ENCODE data around the gene PITX3. TPM values are rescaled to one million over a fixed set of nuclear protein-coding genes. Genes with fewer than 3 reads are reported as not detected.

The PITX3 gene
- polyA plus RNA-seq, 4 donors: 0.04 TPM; not detected in 3

Other genes with a start within 250 kb of the PITX3 start
- 10 to 100 TPM; 14.1 to 21.7 (median 18.1) TPM for gene ARMH3, start 185.3 kb downstream of the PITX3 start, polyA plus RNA-seq
- 10 to 100 TPM; 13.0 to 19.5 (median 13.5) TPM for gene HPS6, start 176.2 kb downstream of the PITX3 start, polyA plus RNA-seq
- gene LDB1, start 121.1 kb downstream of the PITX3 start, polyA plus RNA-seq: 10 to 100 TPM; 11.9 to 47.5 (median 16.8) TPM
- gene PPRC1, start 108.5 kb downstream of the PITX3 start, polyA plus RNA-seq: 10 to 100 TPM in 2 of 4 donors, 1 to 10 TPM in 2; 4.5 to 26.5 (median 11.9) TPM
- gene NOLC1, start 89.1 kb downstream of the PITX3 start, polyA plus RNA-seq: 10 to 100 TPM; 12.7 to 60.4 (median 34.3) TPM
- gene ELOVL3, start 15.2 kb downstream of the PITX3 start, polyA plus RNA-seq: under 1 TPM in 2 of 4 donors, not detected in 2; 0.40 to 0.42 TPM
- 10 to 100 TPM; 13.2 to 53.0 (median 18.4) TPM for gene GBF1, start 4.0 kb upstream of the PITX3 start, polyA plus RNA-seq
- 10 to 100 TPM; 13.5 to 22.3 (median 15.6) TPM for gene NFKB2, start 154.2 kb upstream of the PITX3 start, polyA plus RNA-seq
- gene PSD, start 177.3 kb upstream of the PITX3 start, polyA plus RNA-seq: 10 to 100 TPM in 1 of 4 donors, 1 to 10 TPM in 3; 1.1 to 30.6 (median 2.9) TPM
- gene FBXL15, start 179.3 kb upstream of the PITX3 start, polyA plus RNA-seq: 10 to 100 TPM; 24.8 to 47.0 (median 34.6) TPM
- 10 to 100 TPM; 23.3 to 43.8 (median 30.0) TPM for gene CUEDC2, start 191.1 kb upstream of the PITX3 start, polyA plus RNA-seq
- 1 to 10 TPM in 1 of 4 donors, under 1 TPM in 1, not detected in 2; 0.61 to 3.8 TPM for gene C10orf95, start 210.0 kb upstream of the PITX3 start, polyA plus RNA-seq